Upper lobe of right lung (tissue), 1 donor: Measurements from ENCODE around the gene ZNF628. TPM values are rescaled to one million over a fixed set of nuclear protein-coding genes. Genes with fewer than 3 reads are reported as not detected.

Source experiments
- ATAC-seq: fragments of 200-7000 bp; cut with Tn5 transposase; one replicate; pipeline ENCODE4 v1.9.1; 2020; ENCODE audit warnings: mild to moderate bottlenecking, moderate library complexity
- DNase-seq: peaks from one replicate; pipeline ENCODE4 v3.0.0-alpha.2; 2020
- H3K27ac ChIP-seq: fragments of 200-600 bp; one replicate; pipeline ENCODE4 v1.8.0; 2022
- H3K27me3 ChIP-seq: fragments of 200-600 bp; one replicate; pipeline ENCODE4 v1.8.0; 2022; ENCODE audit warnings: mild to moderate bottlenecking
- H3K36me3 ChIP-seq: fragments of 200-600 bp; one replicate; pipeline ENCODE4 v1.8.0; 2022
- H3K4me1 ChIP-seq: fragments of 200-600 bp; one replicate; pipeline ENCODE4 v1.8.0; 2022
- H3K4me3 ChIP-seq: fragments of 200-600 bp; one replicate; pipeline ENCODE4 v1.8.0; 2022; ENCODE audit warnings: mild to moderate bottlenecking
- H3K9me3 ChIP-seq: fragments of 200-600 bp; one replicate; pipeline ENCODE4 v1.8.0; 2022
- intact Hi-C: fragments of 100-400 bp; cut with DNase I; formaldehyde crosslinking; loops from one replicate; pipeline ENCODE4 v1.11.0; 2022
- total RNA-seq: library from RNA; stranded (reverse); fragmentation: NEBNext Ultra II Directional; extraction: Animal tissue kit (Norgen Biotek cat#: 25700); gene quantifications from one replicate; pipeline ENCODE4 v1.2.1, GENCODE V29; 2021
- TF ChIP-seq, protein P1 (sequence below): fragments of 200-600 bp; IDR thresholded peaks from one replicate; pipeline ENCODE4 v1.8.0; 2022; ENCODE audit warnings: antibody characterized with exemption
- donor health status: DM: no; HTN: yes; CAD: no; lungs with severe emphysema.

Gene ZNF628
- total RNA-seq, 1 donor from 2014 or later = 10.2 TPM

DNA sequence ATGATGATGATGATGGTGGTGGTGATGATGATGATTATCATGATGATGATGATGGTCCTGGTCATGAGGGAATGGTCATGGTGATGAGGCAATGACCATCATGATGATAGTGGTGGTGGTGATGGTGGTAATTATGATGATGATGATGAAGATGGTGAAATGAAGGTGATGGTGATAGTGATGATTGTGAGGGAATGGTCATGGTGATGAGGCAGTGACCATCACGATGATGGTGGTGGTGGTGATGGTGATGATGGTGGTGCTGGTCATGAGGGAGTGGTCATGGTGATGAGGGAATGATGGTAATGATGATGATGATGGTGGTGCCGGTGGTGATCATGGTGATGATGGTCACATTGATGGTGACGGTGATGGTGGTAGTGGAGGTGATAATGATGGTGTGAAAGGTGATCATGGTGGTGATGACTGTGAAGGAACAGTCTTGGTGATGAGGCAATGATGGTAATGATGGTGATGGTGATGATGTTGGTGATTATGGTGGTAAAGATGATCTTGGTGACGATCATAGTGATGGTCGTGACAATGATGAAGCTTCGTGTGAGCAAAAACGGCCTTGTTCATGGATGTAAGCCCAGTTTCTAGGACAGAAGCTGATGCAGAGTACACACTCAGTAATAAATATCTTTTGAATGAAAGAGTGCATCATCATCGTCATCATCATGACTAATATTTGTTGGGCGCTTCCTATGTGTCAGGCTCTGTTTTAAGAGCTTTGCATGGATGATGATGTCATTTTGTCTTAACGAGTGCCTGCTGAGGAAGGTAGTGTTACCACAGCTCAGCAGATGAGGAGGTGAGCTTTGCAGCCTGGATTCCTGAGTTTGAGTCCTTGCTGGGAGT, 43.3 kb downstream of the ZNF628 start:
- intact Hi-C loops = no loop called here
- DNase-seq = no peak
- TF ChIP-seq, protein P1, sequence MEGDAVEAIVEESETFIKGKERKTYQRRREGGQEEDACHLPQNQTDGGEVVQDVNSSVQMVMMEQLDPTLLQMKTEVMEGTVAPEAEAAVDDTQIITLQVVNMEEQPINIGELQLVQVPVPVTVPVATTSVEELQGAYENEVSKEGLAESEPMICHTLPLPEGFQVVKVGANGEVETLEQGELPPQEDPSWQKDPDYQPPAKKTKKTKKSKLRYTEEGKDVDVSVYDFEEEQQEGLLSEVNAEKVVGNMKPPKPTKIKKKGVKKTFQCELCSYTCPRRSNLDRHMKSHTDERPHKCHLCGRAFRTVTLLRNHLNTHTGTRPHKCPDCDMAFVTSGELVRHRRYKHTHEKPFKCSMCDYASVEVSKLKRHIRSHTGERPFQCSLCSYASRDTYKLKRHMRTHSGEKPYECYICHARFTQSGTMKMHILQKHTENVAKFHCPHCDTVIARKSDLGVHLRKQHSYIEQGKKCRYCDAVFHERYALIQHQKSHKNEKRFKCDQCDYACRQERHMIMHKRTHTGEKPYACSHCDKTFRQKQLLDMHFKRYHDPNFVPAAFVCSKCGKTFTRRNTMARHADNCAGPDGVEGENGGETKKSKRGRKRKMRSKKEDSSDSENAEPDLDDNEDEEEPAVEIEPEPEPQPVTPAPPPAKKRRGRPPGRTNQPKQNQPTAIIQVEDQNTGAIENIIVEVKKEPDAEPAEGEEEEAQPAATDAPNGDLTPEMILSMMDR = no peak
- H3K27ac ChIP-seq = no peak overlapping the region
- no peaks in the 10 kb centered on the region for H3K36me3 ChIP-seq
- no peaks in the 10 kb centered on the region for H3K9me3 ChIP-seq
- H3K4me1 ChIP-seq = no peaks in the 10 kb centered on the region
- no peak overlapping the region for H3K4me3 ChIP-seq
- no peaks in the 10 kb centered on the region for H3K27me3 ChIP-seq
- ATAC-seq = no peak

GRCh38 chr19:55520691-55521292, 44.4 kb downstream of the ZNF628 start:
- DNase-seq = no peak
- no peak for ATAC-seq

DNA sequence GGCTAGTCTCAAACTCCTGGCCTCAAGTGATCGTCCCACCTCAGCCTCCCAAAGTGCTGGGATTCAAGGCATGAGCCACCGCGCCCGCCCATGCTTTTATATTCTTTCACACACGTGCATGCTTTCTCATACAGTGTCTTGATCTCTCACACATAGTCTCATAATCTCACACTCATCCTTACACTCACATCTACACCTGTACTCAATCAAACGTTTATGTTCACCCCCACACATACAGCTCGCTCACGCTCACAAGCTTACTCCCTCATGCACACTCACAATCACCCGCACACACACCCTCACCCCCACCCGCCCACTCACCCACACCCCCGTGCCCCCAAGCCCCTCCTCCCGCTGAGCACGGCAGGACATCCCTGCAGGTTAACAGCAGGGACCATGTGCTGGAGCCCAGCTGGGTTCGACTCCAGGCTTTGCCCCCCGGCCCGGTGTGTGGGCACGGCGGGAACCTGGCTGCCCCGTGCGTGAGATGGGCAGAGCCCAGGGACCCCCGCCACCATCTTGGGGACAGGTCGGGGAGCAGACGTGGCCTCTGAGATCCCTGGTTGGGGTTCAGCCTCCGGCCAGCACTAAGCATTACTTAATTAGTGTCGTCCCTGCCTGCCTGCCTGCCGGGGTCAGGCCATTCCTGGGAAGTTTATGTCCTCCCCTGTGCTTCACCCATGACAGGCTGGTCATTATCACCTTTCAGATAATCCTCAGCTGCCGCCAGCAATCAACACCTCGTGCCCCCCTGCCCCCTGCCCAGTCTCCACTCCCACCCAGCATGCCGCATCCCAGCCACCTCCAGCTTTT, 49.1 kb downstream of the ZNF628 start:
- peaks cover 3% of the 10 kb centered on the region for H3K4me1 ChIP-seq
- TF ChIP-seq, protein P1 = no peak
- no peak overlapping the region for H3K27ac ChIP-seq
- intact Hi-C loops = no loop called here
- no peaks in the 10 kb centered on the region for H3K9me3 ChIP-seq
- H3K27me3 ChIP-seq = no peaks in the 10 kb centered on the region
- no peak for ATAC-seq
- H3K4me3 ChIP-seq = no peak overlapping the region
- H3K36me3 ChIP-seq = no peaks in the 10 kb centered on the region
- DNase-seq = no peak

More at GRCh38 chr19:55520691-55521292, 44.4 kb downstream of the ZNF628 start:
- no peaks in the 10 kb centered on the region for H3K9me3 ChIP-seq
- intact Hi-C loops = no loop called here
- no peak overlapping the region for H3K4me3 ChIP-seq
- no peaks in the 10 kb centered on the region for H3K27me3 ChIP-seq
- H3K4me1 ChIP-seq = no peaks in the 10 kb centered on the region
- no peaks in the 10 kb centered on the region for H3K36me3 ChIP-seq
- TF ChIP-seq, protein P1 = no peak
- H3K27ac ChIP-seq = no peak overlapping the region

DNA sequence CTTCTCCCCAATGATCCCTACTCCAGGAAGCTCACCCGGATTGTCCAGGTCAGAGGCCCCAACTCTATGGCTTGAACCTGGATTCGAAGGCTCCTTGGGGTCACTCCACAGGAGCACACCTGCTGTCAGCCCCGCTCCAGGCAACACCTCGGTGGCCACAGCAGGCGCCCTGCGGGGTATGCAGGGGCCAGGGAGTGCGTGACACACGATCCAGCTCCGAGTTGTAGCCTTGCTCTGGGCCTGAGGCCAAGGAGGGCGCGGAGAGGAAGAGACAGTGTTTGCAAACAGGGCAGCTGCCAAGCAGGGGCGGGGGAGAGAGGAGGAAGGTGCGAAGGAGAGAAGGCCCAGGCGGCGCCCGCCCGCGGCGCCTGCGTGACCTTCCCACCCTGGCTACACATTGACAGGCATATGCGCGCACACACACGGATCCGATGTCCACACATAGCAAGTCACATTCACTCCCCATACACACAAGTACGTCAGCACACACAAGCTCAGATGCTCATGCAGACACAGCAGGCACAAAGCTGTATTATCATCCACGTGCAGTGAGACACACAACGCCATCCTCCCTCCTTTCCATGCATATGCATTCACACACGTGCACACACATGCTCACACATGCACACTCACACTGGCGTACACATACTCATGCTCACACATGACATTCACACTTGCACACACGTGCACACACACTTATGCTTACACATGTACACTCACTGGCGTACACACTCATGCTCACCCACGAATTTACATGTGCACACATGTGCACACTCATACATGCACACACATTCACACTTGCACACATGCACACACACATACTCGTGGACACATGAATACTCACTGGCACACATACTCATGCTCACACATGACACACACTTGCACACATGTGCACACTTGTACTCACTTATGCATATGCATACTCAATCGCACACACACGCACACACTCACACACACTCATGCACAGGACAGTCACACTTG, 50.1 kb downstream of the ZNF628 start:
- DNase-seq (peak; percentile 87), ATAC-seq (peak; percentile 84)
- Histone ChIP-seq H3K4me1 (peaks cover 3% of the 10 kb centered on the region), H3K9me3 (no peaks in the 10 kb centered on the region), H3K4me3 (no peak overlapping the region), H3K27me3 (no peaks in the 10 kb centered on the region), H3K27ac (no peak overlapping the region), H3K36me3 (no peaks in the 10 kb centered on the region)
- intact Hi-C loops = no loop called here
- TF ChIP-seq, protein P1 = no peak
